ENCODE results near the gene JAKMIP2.

GRCh38 chr5:147575598-147575997 is 206.9 kb downstream of the JAKMIP2 start:
- TF ChIP-seq EZH2 (IDR thresholded peaks at IDR 0.05) (no peak), FOXP2 (optimal IDR thresholded peaks at IDR 0.05; ENCODE audit: control extremely low read depth, extremely low read length, insufficient read depth) (no peak)

All from SK-N-MC (cell line).